ENCODE data around the gene ABHD17B. TPM values are rescaled to one million over a fixed set of nuclear protein-coding genes. Genes with fewer than 3 reads are reported as not detected.

Gene ABHD17B
- total and polyA plus RNA-seq, 10 of the 15 experiments (the other 5 are each of a cell fraction or from before 2014, with no cell fraction given) = 3.5 to 21.4 (median 16.6) TPM

DNA sequence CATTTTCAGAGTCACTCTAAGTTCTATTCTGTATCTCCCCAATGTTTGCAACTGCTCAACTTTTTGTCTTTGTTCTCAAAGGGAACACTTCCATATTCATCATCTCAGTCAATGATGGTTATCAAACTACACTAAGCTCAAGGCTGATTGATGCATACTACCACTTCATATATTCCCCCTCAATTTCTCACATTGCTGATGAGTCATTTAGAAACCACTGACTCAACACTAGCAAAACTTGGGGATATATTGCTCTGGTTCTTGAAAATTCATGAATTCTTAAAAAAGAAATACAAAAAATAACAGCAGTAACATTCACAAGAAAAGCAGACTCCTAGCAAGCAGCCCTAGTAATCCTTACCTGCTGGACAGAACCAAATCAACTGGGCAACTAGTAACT is 52.2 kb downstream of the ABHD17B start:
- ChIA-PET SMC1A (ENCODE audit: uncharacterized antibody, unreplicated experiment) (interaction anchor here (1.0 to 1.9 kb wide), 3 partner anchors 9 to 98 kb away, joined by 3 to 5 read pairs (median 3); no protein-coding TSS in a partner anchor), CTCF (no interaction called here), POLR2A (interaction anchor here (0.5 kb wide), 1 partner anchor 23 kb away, joined by 3 read pairs; no protein-coding TSS in a partner anchor), RAD21 (ENCODE audit: unreplicated experiment) (interaction anchor here (1.2 kb wide), 1 partner anchor 33 kb away, joined by 3 read pairs; no protein-coding TSS in a partner anchor)
- Histone ChIP-seq H4K20me1 (ENCODE audit: control insufficient read depth, insufficient read depth) (no peaks in the 10 kb centered on the region), H3K27me3 (replicated peaks in 1 of 2; ENCODE audit: control insufficient read depth in 2 of 2, insufficient read depth in 2 of 2, low read length in 1 of 2) (no peaks in the 10 kb centered on the region), H3K4me1 (ENCODE audit: control insufficient read depth, insufficient read depth, low read length) (no peaks in the 10 kb centered on the region; the same call in 1 of the 2 replicates), H2AFZ (ENCODE audit: control insufficient read depth, low read depth, low read length) (no peak overlapping the region), H3K9ac (ENCODE audit: control insufficient read depth, insufficient read depth, low read length) (no peak overlapping the region), H3K36me3 (ENCODE audit: control insufficient read depth in 2 of 2, insufficient read depth in 2 of 2, low read length in 1 of 2) (no peaks in the 10 kb centered on the region; a peak in 1 of 4 replicates), H3K4me3 (no peak overlapping the region), H3K9me3 (replicated peaks; ENCODE audit: control insufficient read depth, insufficient read depth, low read length) (peaks cover 18% of the 10 kb centered on the region), H3K27ac (ENCODE audit: control insufficient read depth, insufficient read depth) (no peak overlapping the region), H3K4me2 (ENCODE audit: control insufficient read depth, insufficient read depth) (no peak overlapping the region), H3K79me2 (ENCODE audit: control insufficient read depth, insufficient read depth, low read length) (no peaks in the 10 kb centered on the region)
- no TSS peak for BruUV-seq (replicated peaks)
- DNase-seq (ENCODE audit: low read depth, low spot score) = peak; percentile 36
- intact Hi-C loops (cut with micrococcal nuclease; ENCODE audit: unreplicated experiment) (no loop called here), in situ Hi-C loops (cut with MboI) (no loop called here)
- FAIRE-seq = peak; percentile 64
- ATAC-seq = peak; percentile 84
- TF ChIP-seq BRCA1 (IDR thresholded peaks at IDR 0.05; ENCODE audit: low read depth, low read length) = no peak
- TF ChIP-seq YY1 (IDR thresholded peaks at IDR 0.05; ENCODE audit: low read depth, low read length) = no peak
- no peak for TF ChIP-seq KDM1A (IDR thresholded peaks at IDR 0.05; ENCODE audit: borderline replicate concordance)
- TF ChIP-seq DPF2 (IDR thresholded peaks at IDR 0.05) = peak; percentile 66
- peak; percentile 25 to 62; a peak in 2 of 4 replicates for TF ChIP-seq IKZF2 (IDR thresholded peaks at IDR 0.05)
- TF ChIP-seq MEF2B (IDR thresholded peaks at IDR 0.05; ENCODE audit: partially characterized antibody, poor library complexity, severe bottlenecking) = no peak
- no peak for TF ChIP-seq GATAD2B (conservative IDR thresholded peaks at IDR 0.05; ENCODE audit: low read depth)
- no peak for TF ChIP-seq RELB (IDR thresholded peaks at IDR 0.05; ENCODE audit: low read depth)
- no peak for TF ChIP-seq POLR2AphosphoS5 (IDR thresholded peaks at IDR 0.05; ENCODE audit: low read length)
- TF ChIP-seq KLF5 (IDR thresholded peaks at IDR 0.05; ENCODE audit: partially characterized antibody) = no peak
- TF ChIP-seq, protein P1, sequence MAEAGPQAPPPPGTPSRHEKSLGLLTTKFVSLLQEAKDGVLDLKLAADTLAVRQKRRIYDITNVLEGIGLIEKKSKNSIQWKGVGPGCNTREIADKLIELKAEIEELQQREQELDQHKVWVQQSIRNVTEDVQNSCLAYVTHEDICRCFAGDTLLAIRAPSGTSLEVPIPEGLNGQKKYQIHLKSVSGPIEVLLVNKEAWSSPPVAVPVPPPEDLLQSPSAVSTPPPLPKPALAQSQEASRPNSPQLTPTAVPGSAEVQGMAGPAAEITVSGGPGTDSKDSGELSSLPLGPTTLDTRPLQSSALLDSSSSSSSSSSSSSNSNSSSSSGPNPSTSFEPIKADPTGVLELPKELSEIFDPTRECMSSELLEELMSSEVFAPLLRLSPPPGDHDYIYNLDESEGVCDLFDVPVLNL (IDR thresholded peaks at IDR 0.05; ENCODE audit: low read depth, low read length) = no peak
- no peak for TF ChIP-seq GABPA (IDR thresholded peaks at IDR 0.05; ENCODE audit: low read depth)
- no peak for TF ChIP-seq SREBF1 (IDR thresholded peaks at IDR 0.05; ENCODE audit: low read length)
- TF ChIP-seq JUND (IDR thresholded peaks at IDR 0.05; ENCODE audit: low read depth, low read length) = peak; percentile 13; the same call in 1 of the 2 replicates
- TF ChIP-seq BMI1 (IDR thresholded peaks at IDR 0.05; ENCODE audit: borderline replicate concordance) = no peak
- no peak for TF ChIP-seq SRF (IDR thresholded peaks at IDR 0.05; ENCODE audit: low read depth in 2 of 2, low read length in 2 of 2)
- TF ChIP-seq NFXL1 (IDR thresholded peaks at IDR 0.05; ENCODE audit: borderline replicate concordance) = no peak
- TF ChIP-seq, protein P2, sequence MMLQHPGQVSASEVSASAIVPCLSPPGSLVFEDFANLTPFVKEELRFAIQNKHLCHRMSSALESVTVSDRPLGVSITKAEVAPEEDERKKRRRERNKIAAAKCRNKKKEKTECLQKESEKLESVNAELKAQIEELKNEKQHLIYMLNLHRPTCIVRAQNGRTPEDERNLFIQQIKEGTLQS (IDR thresholded peaks at IDR 0.05; ENCODE audit: borderline replicate concordance, extremely low read depth, low read depth, low read length) = no peak
- no peak for TF ChIP-seq RCOR1 (conservative IDR thresholded peaks at IDR 0.05; ENCODE audit: low read depth, low read length)
- no peak for TF ChIP-seq ETV6 (conservative IDR thresholded peaks at IDR 0.05 in 1 of 2, IDR thresholded peaks at IDR 0.05 in 1 of 2; ENCODE audit: borderline replicate concordance in 1 of 2, low read depth in 1 of 2)
- no peak for TF ChIP-seq ZZZ3 (IDR thresholded peaks at IDR 0.05; ENCODE audit: control insufficient read depth, insufficient read length, low read depth)
- peak; percentile 88 for TF ChIP-seq JUNB (IDR thresholded peaks at IDR 0.05)
